ENCODE measurements around the gene RPS28.

DNA sequence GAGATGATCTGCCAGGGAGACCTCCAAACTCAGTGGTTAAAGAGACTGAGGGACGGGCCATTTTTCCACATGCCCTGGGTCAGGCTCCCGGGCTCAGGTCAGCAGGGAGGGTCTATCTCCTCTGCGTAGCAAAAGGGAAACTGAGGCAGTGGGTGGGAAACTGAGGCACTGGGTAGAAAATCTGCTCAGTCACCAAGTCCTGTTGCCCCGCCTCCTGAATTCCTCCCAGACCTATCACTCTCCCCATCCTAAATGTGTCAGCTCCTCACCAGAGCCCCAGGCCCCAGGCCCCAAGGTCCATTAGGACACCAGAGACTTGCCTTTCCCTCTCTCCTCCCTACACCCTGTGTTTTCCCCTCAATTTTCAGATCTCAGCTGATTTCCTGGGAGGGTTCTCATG lies 15.5 kb upstream of the RPS28 start:
- TF ChIP-seq CTCF (IDR thresholded peaks at IDR 0.05; ENCODE audit: low read length), result no peak
- TF ChIP-seq EZH2 (IDR thresholded peaks at IDR 0.05; ENCODE audit: borderline replicate concordance, low read length), result no peak

Data from OCI-LY1 (cell line).